HG03521 (cell line): ENCODE measurements around the gene C11orf98.
A peak's percentile ranks its signal among the peaks of the same experiment; 100 is the strongest.
"Not testable (repeated sequence)": the region's sequence is repeated elsewhere in the genome, so short reads cannot be mapped to it uniquely, and the experiment has no call there.

Source experiments
- ATAC-seq: cut with Tn5 transposase; IDR thresholded peaks from one replicate; pipeline ENCODE4 v1.9.1; 2021; ENCODE audit warnings: mild to moderate bottlenecking, moderate library complexity; ENCODE audit not compliant: unreplicated experiment

The C11orf98 gene

DNA sequence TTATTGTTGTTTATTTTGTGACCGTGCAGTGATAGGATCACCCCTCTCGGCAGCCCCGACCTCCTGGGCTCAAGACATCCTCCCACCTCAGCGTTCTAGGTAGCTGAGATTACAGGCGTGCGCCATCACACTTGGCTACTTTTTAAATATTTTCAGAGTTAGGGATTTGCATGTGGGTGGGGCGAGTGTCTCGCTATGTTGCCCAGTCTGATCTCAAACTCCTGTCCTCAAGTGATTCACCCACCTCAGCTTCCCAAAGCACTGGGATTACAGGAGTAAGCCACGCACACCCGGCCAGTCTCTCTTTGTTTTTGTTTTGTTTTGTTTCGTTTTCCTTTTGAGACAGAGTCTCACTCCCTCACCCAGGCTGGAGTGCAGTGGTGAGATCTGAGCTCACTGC, 10.7 kb downstream of the C11orf98 start:
- ATAC-seq, result no peak

DNA sequence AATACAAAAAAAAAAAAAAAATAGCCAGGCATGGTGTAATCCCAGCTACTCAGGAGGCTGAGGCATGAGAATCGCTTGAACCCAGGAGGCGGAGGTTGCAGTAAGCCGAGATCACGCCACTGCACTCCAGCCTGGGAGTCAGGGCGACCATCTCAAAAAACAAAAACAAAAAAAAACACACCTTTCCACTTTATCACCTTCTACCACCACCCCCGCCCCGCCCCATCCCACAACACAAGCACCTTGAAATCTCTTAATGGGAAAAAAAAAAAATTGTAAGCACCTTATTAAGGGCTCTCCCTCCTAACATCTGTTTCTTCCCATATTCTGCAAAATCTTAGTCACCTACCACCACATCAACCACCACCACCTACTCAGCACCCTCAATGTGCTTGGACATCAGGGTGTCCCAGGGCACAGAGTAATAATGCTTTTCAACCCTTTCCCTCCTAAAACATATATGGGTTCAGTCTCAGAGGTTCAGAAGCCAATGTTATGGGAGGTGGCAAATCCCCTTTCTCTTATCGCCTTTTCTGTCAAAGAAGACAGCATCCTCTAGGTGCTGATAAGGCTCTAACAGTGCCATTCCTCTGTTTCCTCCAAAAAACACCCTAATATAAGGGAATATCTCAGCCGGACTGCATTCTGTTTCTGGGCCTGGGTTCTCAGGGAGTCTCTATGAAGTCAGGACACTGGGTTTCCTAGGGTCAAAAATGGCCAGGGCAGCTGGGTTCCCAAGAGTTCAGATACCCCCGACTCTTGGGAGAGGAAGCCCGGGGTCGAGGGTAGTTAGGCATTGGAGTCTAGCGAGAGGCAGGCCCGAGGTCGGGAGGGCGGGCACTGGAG, 12.6 kb downstream of the C11orf98 start:
- ATAC-seq, result no peak

DNA sequence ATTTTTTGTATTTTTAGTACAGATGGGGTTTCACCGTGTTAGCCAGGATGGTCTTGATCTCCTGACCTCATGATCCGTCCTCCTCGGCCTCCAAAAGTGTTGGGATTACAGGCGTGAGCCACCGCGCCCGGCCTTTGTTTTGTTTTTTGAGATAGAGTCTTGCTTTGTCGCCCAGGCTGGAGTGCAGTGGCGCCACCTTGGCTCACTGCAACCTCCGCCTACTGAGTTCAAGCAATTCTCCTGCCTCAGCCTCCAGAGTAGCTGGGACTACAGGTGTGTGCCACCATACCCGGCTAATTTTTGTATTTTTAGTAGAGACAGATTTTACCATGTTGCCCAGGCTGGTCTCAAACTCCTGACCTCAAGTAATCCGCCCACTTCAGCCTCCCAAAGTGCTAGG, 14.7 kb downstream of the C11orf98 start:
- ATAC-seq, result not testable (repeated sequence)

DNA sequence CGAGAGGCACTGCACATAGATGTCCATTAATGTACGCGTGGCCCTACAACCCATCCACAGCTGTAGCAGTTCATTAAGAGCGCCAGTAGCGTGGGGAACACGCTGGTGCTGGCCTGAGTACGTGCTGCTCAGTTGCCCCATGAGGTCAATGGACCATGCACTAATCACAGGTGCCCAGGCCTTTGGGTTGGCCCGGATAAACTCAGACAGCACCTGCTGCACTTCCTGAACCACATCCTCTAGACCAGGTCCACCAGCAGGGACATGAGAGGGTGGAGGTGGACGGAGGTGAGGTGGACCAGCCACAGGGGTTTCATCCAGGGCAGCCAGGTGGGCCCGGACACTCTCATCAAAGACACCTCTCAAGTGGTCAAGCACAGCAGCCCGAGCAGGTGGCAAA, 15.5 kb downstream of the C11orf98 start:
- no peak for ATAC-seq

DNA sequence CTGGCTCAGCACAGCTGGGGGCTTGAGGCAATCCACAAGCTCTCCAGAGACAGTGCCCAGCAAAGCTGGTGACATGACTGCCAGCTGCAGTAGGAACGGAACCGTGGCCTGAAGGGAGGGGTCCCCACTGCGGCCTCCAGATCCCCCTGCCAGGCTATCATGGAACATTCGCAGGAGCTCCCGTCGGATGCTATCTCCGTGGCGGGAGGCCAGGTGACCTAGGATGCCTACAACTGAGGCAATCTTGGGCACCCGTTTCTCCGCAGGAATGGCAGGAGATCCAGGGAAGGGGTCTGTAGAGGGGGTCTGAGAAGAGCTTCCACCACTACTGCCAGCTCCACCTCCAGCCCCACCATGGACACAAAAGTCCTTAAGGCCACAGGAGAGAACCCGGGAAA, 16.0 kb downstream of the C11orf98 start:
- no peak for ATAC-seq

DNA sequence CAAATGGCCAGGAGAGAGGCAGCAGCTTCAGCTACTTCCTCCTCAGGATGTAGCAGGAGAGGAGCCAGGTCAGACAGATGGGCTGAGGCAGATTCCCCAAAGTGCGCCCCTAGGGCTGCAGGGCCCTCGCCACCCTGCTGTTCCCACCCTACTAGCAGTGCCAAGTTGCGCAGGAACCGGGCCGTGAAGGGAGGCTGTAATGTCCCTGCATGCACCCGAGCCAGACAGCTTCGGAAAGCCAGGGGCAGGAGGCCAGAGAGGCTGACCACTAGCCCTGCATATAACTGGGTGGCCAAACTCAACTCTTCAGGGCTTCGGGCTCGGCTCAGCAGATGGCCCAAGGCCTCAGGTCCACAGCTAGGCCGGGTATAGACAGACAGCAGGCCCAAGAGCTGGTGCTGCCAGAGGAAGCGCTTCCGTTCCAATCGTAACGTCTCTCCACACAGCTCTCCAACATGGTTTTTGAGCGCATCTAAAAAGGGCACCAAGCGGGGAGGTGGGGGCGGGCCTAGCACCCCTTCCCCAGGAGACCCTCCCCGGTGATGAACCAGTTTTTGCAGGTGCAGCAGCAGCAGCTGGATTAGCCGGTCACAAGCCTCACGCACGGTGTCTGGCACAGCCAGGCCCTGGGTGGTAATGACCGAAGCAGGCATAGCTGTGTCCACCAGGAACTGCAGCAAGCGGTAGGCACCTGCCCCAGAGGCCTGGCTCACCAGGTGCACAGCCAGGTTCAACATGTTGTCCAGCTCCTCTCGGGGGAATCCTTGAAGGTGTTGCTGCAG, 16.6 kb downstream of the C11orf98 start:
- ATAC-seq, result no peak

DNA sequence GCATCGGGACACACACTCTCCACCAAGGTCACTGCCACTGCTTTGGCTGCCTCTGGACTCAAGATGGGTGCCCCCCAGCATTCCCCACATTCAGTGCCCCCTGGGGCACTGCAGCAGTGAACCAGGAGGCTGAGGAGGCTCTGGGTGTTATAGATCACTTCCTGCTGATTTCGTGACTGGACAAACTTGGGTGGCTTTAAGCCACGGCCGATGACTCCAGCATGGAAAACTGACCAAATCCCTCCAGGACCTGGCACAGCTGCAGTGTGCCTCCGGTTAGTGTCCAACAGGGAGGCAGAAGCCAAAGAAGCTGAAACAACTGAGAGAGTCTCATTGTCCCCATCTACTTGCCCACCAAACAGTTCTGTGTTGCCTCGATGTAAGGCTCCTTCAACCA, 17.4 kb downstream of the C11orf98 start:
- no peak for ATAC-seq

DNA sequence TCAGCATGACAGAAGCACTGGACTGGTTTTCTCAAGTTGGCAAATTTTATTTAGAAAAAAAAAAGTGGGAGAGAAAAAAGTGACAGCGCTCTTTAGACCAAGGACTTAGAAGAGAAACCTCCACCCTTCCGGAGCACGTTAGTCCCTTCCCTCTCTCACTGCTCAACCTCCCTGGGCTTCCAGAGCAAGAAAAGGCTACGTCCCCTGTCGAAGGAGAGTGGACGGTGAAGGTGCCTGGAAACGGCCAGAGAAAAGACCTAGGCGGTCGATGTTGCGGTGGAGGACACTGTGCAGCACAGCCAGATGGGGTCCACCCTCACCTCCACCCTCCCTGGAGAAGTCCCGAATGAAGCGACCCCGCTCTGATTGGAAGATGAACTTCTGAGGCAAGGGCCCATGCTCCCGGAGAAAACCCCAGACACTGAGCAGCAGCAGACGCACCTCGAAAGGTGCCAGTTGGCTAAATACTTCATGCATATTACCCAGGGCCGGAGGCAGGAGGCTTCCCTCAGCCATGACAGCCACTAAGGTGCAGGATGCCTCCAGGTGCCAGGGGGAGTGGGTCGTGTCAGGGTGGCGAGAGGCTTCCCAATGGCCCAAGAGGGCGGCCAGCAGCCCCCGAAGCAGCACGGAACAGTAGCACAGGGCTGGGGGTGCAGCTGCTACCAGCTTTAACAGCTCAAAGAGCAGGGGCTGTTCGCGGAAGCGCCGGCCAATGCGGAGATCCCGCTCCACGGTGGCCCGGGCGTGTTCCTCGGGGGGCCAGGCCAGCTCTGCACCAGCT, 18.0 kb downstream of the C11orf98 start:
- no peak for ATAC-seq

DNA sequence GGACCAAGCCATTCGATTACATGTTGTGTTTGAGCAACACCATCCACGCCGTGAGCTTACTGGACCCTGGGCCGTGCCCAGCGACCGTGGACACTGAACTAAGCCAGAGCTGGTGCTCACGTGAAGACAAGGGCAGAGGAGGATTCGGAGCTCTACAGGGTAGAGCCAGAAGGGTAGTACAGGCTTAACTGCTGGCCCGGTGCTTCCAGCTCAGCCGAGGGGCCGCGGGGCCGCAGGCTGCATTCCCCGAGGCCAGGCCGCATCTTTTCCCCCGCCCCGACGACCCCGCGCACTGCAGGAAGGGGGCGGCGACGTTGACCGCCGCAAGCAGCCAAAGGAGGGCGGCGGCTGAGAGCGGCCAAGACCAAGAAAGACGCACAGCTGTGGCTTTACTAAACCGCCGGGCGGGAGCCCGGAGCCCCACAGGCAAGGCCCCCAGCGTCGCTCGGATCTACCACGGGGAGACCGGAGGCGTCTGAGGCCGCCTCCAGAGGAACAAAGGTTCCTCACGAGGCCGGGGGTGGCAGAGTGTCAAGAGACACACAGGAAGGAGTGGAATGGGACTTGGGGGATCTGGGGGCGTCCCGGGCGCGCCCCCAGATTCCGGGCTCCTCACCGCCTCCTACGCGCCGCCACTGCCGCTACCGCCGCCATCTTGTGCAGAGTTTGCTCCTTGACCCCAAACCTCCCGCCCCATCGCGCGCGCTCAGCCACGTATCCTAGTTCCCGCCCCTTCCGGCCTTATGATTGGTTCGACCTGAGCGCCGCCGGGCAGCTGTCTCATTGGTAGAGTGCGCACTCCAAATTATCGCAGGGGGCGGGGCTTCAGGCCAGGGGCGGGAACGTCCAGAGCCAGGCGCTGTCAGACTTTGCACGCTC, 18.8 kb downstream of the C11orf98 start, which contains the start of gene GANAB:
GANAB (minus strand) TSS at position 668 of the 879 bp plus-strand sequence; CDS start at position 654, 14 bp downstream.
- ATAC-seq, result peak; percentile 95

DNA sequence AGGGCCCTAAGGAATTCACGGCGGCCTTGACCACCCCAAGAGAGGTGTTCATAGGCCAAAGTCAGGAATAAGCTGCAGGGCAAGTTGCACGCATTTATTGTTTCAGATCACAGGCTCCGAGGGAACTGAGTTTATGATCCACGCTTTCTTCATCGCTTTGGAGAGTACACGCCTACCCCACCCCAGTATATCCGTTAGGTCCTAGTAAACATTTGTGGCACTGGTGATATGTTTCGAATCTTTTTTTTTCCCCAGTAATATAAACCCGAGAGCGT, 19.4 kb downstream of the C11orf98 start:
- no peak for ATAC-seq

DNA sequence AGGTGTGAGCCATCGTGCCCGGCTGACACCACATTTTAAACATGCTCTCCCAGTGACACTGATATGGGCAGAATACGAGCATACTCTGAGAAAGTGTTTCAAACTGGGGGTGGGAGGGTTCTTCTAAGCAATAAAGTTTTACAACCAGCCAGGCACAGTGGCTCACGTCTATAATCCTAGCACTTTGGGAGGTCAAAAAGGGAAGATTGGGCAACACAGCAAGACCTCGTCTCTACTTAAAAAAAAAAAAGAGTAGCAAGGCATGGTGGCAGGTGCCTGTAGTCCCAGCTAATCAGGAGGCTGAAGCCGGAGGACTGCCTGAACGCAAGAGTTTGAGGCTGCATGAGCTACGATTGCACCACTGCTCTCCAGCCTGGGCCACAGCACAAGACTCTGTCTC, 20.8 kb downstream of the C11orf98 start:
- no peak for ATAC-seq

DNA sequence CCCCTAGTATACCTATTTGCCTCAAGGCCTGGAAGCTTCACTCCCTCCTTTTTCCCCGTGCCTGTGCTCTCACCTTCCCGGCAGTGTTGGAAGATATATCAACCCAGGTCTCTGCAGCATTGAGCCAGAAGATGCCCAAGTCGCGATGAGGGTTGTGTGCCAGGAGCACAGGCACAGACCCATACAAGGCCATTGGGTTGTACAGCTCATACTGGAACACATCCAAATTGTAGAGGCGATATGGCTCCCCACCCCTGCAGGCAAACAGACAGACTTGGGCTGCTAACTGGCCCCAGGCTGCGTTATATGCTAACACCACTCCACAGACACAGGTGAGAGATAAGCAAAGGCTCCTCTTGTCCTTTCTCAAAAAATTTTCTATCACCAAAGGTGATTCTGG, 32.5 kb downstream of the C11orf98 start:
- no peak for ATAC-seq

DNA sequence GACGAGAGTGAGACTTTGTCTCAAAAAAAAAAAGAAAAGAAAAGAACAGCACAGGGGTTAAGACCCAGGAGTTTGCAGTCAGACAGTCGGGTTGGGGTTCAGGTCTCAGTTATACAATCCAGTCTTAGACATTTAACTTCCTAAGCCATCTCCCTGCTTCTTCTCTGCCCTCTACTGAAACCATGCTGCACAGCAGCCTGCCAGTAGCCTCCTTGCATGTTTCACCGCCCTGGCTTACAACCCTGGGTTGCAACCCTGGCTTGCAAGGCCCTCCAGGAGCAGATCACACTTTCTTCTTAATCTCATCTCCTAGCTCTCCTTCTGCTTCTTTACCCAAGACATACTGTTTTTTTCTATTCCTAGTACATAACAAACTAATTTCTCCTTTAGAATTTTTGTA, 37.3 kb downstream of the C11orf98 start:
- no peak for ATAC-seq

DNA sequence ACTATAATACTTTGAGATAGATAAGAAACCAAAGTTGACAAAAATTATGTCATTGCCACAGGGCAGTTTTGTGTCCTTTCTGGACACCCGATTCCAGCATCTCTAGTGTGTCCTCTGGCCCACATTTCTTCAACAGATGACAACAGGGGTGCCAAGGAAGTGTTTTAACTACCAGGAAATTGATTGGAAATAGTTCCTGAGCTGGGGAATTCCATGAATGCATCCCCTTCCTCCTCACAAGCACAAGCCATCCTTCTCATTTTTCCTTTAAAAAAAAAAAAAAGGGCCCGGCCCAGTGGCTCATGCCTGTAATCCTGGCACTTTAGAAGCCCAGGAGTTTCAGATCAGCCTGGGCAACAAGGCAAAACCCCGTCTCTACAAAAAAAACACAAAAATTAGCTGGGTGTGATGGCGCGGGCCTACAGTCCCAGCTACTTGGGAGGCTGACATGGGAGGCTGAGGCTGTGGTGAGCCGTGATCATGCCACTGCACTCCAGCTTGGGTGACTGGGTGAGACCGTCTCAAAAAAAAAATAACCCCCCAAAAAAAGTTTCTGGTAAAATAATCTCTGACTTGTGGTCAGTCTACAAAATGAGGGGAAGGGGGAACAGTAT, 42.4 kb downstream of the C11orf98 start:
- no peak for ATAC-seq

DNA sequence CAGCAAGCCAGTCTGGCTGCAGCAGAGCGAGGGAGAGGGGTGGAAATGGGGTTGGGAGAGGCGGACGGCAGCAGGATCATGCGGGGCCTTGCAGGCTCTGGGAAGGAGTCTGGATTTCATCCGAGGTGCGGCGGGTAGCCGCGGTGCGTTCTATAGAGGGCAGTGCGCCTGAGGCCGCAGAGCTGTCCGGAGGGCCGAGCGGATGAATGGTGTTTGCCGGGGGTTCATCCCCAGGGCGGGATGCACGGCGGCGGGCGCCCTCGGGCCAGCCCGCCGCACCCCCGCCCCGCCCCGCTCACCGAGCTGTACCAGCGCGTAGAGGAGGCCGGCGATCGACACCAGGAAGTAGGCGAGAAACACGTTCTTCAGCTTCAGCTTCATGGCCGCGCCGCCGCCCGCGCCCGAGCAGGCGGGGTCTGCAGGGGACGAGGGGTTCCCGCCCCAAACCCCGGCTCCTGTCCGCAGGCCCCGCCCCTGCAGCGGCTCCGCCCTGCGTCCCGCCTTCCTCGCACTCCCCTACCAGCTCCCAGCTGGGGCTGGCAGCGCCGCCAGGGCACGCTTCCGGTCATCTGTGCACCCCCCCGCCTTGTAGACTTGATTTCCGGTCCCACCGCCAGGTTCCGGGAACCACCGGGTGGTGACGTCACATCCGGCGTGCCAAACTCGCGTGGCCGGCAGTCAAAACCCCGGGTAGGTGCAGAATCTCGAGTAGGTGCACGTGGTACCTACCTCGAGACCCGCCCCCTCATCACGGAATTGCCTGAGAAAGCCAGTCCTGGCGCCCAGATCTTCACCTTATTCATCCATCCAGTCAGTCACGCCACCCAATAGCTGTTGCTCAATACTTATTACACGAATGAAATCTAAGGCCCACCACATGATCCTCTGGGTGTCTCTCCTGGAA, 43.2 kb downstream of the C11orf98 start, which contains the start of gene B3GAT3:
B3GAT3 (minus strand) TSS at position 420 of the 904 bp plus-strand sequence; CDS start at position 381, 39 bp downstream.
- peak; percentile 96 for ATAC-seq

DNA sequence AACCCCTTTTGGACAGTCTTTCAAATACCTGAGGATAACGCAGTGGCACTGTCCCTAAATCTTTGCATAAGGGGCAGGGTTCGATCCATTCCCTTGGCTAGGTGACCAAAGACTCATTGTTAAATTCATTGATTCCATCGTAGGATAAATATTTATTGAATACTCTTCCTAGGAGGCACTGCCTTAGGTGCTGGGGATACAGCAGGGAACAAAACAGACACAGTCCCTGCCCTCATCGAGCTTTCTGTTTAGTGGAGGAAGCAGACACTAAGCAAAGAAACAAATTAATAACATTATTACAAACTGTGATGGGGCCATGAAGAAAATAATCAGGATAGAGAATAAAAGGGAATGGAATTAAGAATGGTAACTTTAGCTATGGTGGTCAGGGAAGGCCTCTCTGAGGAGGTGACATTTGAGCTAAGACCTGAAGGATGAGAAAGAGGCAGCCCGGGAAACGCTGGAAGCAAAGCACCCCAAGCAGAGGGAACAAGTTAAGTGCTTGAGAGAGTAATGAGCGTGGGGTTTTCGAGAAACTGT, 43.9 kb downstream of the C11orf98 start:
- ATAC-seq, result no peak

DNA sequence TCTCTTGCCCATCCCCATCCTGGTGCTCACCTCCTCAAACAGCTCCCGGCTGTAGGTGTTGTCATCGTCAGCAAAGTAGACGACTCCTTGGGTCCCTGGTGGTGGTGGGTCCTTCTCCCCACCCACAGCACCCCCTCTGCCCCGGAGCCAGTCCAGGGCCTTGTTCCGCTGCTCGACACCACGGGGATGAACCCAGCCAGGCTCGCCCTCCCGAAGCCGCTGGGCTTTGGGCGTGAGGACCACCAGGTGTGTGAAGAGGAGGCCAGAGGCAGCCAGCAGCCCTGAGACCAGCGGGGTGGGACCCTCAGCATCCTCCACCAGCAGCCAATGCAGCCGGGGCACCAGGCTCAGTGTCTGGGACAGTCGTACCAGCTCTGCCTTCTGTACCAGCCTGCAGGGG, 48.1 kb downstream of the C11orf98 start:
- ATAC-seq, result not testable (repeated sequence)

DNA sequence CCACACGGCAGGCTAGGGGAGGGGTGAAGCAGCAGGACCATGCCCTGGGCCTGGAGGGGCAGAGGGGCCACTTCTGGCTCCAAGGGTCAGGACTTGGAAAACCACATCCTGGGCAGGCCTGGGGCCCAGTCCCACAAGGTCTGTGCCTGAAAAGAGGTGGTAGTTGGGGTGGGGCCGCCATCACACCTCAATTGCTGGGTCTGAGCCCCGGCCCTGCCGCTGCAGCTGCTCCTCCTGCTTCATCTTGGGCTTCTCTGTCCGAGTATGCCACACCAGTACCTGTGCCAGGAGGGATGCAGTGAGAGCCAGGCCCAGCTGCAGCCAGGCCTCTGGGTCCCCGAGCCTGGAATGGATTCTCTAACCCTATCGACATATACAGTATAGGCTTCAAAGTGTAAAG, 49.5 kb downstream of the C11orf98 start:
- no peak for ATAC-seq

DNA sequence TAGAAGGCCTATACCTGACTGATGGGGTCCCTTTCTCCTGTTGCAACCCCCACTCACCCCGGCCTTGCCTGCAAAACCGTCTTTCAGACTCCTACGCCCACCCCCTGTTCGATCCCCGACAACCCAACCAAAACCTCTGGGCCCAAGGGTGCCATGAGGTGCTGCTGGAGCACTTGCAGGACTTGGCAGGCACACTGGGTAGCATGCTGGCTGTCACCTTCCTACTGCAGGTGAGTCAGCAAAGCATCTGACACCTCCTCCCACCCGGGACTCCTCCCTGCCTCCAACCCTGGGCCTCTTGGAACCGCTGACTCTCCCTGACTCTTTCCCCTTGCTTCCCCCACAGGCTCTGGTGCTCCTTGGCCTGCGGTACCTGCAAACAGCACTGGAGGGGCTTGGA, 50.7 kb downstream of the C11orf98 start:
- ATAC-seq, result no peak
